Caki2 (cell line): Measurements from ENCODE around the gene GADD45B. TPM values are rescaled to one million over a fixed set of nuclear protein-coding genes. Genes with fewer than 3 reads are reported as not detected.
"Not testable (repeated sequence)": the region's sequence is repeated elsewhere in the genome, so short reads cannot be mapped to it uniquely, and the experiment has no call there.

Source experiments
- DNase-seq: peaks from one replicate; pipeline ENCODE4 v3.0.0-alpha.2; 2015; ENCODE audit warnings: low read depth
- in situ Hi-C: cut with HindIII; loops from 2 replicates; pipeline ENCODE4 v1.10.0; 2016; ENCODE audit warnings: low sequenced_read_pairs, low pct_unique_long_range_greater_than_20kb, mixed read lengths
- total RNA-seq: library from RNA; depleted of rRNA; stranded (reverse); fragments of >200 nt; shearing (Covaris generic); gene quantifications from 2 replicates; pipeline ENCODE4 v1.2.3, GENCODE V29; 2014; ENCODE audit warnings: low replicate concordance

Gene GADD45B
- total RNA-seq, 1 experiment from 2014 or later = 16.3 TPM

DNA sequence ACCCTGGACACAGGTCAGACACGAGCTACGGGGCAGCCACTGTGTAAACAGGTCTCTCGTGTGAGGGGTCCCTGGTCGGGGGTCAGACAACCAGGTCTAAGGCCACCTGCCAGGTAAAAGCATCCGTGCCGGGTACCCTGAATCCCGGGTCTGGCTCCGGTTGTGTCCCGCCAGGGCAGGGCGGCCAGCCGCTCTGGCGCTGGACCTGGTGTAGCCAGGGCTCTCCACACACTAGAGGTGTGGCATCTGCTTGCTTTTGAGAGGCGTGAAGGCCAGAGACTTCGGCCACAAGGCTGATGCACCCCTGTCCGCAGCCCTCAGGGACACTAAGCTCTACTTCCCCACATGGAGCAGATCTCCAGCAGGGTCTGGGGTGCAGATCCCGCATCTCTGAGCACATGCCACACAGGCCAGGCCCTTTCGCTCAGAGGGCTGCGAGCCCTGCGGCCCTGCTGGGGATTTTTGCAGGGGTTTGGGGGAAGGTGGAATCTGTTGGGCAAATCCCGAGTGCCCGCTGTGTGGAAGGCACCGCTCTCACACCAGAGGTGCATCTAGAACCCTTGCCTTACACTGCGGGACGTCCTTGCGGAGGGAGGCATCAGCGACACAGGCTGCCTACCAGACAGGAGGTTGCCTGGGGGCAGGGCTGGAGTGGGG lies 34.7 kb upstream of the GADD45B start:
- DNase-seq = no peak
- in situ Hi-C loops = no loop called here

DNA sequence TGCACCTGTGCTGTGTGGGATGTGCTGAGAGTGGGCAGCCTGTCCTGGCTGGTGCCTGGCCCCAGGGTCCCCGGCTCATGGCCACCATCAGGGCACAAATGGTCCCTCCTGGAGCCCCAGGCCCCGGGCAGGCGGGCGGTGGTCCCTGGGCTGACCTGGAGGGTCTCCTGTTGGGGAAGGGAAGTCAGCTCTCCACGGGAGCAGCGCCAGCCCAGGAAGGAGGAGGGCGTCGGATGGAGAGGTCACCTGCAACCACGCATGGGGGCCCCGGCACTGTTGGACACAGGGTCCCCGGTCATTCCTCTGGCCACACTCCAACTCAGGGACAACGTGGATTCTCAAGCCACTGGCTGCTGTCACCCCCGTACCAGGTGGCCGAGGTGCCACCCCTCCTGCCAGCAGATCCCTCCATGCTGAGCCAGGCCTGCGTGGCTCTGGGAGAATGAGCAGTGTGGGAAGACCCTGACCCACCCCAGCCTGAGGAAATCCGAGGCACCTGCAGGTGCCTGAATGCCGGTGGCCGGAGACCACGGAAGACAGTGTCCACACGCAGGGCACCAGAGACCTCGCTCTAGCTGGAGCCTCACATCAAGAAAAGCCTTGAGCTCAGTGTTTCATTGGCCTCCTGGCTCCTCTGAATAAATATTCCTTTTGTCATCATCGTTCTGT lies 32.7 kb upstream of the GADD45B start:
- in situ Hi-C loops = no loop called here
- no peak for DNase-seq

DNA sequence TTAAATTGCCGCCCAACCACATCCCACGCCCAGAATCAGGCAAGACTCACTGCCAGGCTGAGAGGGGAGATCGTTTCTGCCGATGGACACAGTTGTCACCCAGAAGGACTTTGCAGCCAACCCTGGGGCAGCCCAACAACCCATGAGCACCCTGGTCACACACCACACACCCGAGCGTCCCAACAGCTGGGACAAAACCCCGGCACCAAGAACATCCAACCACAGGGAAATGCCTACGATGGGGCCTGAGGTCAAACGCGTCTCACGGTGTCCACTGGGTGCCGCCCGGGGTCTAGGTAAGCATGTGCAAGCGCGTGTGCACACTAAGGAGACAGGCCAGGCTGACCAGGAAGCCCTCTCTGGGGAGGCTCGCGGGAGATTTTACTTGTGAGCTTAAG lies 32.1 kb upstream of the GADD45B start:
- in situ Hi-C loops = no loop called here
- no peak for DNase-seq

DNA sequence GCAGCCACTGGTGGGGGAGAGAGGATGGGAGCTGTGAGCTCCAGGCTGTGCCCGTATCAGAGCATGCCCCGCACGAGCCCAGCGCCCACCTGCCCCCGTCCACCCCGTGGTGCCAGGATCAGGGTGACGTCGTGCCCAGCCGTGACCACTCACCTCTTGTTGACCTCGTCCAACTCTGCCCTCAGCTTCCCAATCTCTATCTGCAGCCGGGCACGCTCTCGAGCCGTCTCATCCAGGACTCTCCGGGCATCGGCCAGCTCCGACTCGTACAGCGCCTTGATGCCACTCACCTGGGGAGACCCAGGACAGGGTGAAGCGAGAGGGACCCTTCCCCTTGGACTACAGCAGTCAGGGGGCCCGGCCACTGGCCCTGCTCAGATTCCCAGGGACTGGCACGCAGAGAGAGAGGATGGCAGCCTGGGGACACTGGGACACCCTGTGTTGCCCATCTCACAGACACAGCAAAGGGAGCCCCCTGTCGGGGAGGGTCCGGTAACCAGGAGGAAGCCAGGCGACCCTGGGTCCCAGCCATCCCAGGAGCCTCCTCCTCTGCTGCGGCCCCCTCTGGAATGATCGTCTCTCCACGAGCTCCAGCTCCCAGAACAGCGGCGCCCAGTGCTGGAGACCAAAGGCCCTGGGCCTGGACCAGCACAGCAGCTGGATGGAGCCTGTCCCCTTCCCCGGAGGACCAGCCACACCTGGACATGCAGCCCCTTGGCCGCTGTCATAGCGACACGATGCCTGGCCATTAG lies 31.5 kb upstream of the GADD45B start:
- in situ Hi-C loops = no loop called here
- DNase-seq = no peak

DNA sequence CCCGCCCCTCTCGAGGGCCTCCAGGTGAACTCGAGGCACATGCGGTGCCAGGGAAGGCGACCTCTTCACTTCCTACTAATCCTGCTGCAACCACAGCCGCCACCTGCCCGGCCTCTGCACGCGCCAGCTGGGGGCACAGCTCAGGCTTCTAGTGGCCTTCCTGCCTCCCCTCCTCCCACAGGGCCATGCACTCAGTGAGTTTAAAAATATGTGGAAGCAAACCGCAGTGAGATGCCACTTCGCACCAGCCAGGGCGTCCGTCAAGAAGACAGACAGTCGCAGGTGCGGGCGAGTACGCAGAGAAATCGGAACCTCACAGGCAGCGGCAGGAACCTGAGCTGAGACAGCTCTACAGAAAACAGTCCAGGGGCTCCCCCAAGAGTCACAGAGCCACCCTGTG lies 29.5 kb upstream of the GADD45B start:
- DNase-seq = no peak
- in situ Hi-C loops = no loop called here

DNA sequence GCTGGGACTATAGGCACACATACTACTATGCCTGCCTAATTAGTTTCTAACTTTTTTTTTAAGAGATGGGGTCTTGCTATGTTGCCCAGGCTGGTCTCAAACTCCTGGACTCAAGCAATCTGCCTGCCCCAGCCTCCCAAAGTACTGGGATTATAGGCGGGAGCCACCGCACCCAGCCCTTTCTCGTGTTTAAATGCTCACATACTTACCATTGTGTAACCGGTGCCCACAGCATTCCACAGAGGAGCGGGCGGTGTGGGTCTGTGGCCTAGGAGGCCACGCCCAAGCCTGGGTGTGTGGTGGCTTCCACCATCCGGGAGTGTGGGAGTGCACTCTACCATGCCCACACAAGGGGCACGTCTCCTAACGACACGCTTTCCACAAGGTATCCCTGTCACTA lies 26.9 kb upstream of the GADD45B start:
- no peak for DNase-seq
- in situ Hi-C loops = no loop called here

DNA sequence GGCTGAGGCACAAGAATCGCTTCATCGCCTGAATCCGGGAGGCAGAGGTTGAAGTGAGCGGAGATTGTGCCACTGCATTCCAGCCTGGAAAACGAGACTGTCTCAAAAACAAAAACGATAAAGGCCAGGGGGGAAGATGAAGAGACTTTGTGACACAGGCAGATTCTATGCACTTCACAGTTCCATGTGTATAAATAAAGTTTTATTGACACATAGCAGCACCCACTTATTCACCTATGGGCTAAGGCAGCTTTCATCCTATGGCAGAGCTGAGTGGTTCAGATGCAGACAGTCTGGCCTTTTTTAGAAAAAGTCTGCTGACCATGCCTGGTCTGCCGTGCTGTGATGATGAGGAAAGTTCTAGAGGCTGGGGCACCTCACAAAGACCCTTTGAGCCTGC lies 24.8 kb upstream of the GADD45B start:
- in situ Hi-C loops = no loop called here

DNA sequence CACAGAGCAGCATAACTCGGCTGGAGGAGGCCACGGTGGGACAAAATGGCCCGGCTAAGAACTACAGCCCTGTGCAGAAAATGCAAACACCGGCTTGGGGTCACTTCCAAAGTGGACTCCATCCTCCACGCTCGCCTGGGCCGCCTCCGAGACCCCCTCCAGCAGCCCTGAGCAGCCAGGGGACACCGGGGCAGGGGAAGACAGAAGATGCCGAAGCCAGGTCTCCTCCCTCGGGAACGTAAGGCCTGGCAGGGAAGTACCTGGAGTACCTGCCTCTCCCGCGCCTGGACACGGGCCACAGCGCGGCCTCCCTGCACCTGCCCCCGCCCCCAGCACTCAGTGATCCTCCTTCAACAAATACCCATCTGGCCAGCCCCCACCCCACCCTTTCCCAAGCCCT lies 24.2 kb upstream of the GADD45B start:
- no peak for DNase-seq
- in situ Hi-C loops = no loop called here

More for the DNA sequence above, 24.8 kb upstream of the GADD45B start:
- no peak for DNase-seq

DNA sequence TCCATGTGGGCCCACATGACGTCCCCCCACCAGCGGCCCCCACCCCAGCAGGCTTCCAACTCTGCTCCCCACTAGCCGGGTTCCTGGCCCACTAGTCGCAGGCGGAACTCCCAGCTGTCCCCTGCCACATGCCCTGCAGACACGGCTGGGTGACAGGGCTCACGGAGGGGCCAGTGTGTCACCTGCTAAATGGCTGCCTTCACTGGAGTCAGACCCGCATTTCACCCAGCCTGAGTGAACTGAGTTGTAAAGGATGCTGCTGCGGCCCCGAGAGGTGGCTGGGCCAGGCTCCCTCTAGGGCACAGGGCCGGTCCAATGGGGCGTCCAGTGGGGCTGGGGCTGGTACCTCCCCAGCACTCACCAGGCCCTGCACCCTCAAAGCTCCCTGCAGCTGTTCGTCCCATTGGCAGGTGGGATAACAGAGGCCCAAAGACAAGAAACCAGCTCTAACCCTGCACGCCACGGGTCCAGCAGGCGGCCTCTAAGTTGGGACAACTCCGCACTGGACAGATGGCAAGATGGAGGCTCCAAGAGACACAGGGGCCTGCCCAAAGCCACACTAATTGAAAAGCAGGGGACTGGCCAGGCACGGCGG lies 22.4 kb upstream of the GADD45B start:
- no peak for DNase-seq
- in situ Hi-C loops = no loop called here

DNA sequence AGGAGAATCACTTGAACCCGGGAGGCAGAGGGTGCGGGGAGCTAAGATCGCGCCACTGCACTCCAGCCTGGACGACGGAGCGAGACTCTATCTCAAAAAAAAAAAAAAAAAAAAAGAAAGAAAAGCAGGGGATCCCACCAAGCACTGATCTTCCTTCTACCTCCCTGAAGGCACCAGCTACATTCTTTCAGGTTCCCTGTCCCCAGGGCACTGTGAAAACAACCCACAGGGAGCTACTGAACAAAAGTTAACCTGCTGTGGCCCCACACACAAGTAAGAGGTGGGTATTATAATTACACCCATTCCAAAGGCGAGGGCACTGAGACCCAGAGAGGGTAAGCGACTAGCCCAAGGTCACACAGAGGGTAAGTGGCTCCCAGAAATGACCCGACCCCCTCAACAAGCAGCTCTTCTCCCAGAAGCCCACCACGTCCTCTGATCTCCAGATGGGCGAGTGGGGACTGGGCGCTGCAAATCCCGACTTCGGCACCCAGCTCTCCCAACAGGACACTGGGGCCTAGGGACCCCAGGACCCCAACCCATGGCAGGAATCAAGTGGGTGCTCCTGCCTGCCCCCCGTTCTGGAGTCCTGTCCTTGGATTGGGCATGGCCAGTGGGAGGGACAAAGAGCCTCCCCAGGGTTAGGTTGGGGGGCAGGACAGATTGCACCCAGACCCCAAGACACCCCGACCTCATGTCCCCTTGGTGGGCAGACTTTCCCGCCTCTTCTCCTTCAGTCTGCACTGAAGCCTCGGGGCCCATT lies 21.5 kb upstream of the GADD45B start:
- in situ Hi-C loops = no loop called here
- no peak for DNase-seq

DNA sequence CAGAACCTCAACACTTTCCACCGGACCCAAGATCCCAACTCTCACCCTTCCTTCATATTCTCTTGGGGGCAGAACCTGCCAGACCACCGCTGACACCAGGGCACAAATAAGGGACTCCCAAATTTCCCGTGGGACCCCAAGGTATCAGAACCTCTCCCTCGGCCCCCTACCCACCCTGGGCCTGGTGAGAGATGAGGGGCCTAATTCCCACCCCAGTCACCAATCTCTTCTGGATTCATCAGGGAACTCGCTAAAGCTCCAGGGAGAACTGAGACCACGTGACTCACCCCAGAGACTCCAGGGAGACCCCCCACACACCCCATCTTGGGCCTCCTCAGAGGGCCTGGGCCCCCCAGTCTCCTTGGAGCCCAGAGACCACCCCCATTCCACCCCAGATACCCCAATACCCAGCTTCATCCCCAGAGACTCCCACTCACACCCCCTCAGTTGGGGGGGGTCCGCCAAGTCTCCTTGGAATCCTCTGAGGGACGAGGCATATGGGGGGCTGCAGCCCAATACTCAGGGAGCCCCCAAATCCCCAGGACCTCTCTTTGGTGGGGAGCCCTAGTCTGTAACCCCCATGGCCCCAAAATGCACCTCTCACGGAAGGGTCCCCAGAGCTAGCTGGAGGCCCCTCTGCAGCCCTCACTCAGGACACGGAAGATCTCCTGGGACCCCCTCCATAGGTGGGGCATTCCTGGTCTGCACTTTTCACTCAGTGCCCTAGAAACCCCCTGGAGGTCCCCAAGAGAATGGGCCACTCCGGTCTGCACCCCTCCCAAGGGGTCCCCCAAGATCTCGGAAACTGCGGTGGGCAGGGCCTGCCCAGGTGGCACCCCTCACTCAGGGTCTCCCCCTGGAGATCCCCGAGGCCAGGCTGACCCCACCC lies 20.7 kb upstream of the GADD45B start:
- in situ Hi-C loops = no loop called here
- no peak for DNase-seq

DNA sequence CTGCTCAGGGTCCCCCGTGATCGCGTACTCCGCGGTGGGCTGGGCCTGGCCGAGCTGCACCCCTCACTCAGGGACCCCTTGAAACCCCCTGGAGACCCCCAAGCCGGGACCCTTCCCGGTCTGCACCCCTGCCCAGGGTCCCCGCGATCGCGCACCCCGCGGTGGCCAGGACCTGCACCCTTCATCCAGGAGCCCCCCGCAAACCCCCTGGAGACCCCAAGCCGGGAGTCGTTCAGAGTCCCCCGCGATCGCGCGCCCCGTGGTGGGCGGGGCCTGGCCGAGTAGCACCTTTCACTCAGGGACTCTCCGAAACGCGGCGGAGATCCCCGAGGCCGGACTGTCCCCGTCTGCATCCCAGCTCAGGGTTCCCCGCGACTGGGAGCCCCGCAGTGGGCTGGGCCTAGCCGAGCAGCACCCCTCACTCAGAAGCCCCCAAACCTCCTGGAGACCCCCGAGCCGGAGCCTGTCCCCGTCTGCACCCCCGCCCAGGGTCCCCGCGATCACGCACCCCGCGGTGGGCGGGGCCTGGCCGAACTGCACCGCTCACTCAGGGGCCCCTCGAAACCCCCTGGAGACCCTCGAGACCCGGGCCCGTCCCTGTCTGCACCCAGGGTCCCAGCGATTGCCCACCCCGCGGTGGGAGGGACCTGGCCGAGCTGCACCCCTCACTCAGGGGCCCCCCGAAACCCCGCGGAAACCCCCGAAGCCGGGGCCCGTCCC lies 19.9 kb upstream of the GADD45B start:
- in situ Hi-C loops = no loop called here
- no peak for DNase-seq

DNA sequence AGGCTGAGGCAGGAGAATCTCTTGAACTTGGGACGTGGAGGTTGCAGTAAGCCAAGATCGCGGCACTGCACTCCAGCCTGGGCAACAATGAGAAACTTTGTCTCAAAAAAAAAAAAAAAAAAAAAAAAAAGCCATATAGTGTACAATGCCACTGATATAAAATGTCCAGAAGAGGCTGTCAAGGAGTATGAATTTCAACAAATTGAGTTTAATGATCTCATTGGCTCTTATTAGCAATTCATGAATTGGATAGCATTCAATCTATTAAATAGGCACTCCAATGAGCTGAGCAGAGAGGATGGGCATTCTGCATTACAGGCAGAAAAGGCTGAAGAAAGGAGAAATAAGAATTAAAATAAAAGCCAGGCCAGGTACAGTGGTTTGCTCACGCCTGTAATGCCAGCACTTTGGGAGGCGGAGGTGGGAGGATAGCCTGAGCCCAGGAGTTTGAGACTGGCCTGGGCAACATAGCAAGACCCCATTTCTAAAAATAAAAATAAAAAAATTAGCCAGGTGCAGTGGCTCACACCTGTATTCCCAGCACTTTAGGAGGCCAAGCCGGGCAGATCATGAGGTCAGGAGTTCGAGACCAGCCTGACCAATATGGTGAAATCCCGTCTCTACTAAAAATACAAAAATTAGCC lies 18.4 kb upstream of the GADD45B start:
- in situ Hi-C loops = no loop called here
- DNase-seq = no peak

DNA sequence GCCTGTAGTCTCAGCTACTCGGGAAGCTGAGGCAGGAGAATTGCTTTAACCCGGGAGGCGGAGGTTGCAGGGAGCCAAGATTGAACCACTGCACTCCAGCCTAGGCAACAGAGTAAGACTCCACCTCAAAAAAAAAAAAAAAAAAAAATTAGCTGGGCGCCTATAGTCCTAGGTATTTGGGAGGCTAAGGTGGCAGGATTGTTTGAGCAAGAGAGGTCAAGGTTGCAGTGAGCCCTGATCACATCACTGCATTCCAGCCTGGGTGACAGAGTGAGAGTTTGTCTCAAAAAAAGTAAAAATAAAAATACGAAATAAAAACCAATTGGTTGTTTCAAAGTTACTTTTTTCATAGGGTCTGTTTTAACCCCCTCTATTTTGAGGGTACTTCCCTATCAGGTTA lies 17.9 kb upstream of the GADD45B start:
- DNase-seq = no peak
- in situ Hi-C loops = no loop called here

DNA sequence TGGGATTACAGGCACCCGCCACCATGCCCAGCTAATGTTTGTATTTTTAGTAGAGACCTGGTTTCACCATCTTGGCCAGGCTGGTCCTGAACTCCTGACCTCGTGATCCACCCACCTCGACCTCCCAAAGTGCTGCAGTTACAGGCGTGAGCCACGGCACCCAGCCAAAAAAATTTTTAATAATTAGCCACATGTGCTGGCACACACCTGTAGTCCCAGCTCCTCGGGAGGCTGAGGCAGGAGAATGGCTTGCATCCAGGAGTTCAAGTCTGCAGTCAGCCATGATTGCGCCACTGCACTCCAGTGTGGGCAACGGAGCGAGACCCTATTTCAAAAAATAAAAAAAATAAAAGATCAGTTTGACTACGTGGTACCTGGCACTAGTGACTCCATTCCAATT lies 17.2 kb upstream of the GADD45B start:
- in situ Hi-C loops, DNase-seq: not testable (repeated sequence)

DNA sequence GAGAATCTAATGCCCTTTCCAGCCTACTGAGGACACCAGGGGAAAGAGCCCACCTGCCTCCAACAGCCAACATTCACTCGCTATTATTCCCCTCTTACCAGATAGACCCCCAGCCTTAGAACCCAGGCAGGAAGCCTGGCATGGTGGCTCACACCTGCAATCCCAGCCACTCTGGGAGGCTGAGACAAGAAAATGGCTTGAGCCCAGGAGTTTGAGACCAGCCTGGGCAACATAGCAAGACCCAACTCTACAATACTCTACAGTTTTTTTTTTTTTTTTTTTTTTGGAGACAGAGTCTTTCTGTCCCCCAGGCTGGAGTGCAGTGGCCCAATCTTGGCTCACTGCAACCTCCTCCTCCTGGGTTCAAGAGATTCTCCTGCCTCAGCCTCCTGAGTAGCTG lies 15.7 kb upstream of the GADD45B start:
- DNase-seq = no peak
- in situ Hi-C loops = no loop called here
